KOPT-K1 (cell line): ENCODE results near the gene TOR2A.

Source experiments
- H3K27ac ChIP-seq: fragments of 200-600 bp; sonication (generic); 2 replicates; pipeline ENCODE4 v1.5.1; 2016; ENCODE audit warnings: antibody characterized with exemption, mild to moderate bottlenecking, low read depth, low read length; ENCODE audit not compliant: poor library complexity, severe bottlenecking
- H3K36me3 ChIP-seq: fragments of 200-600 bp; sonication (generic); 2 replicates; pipeline ENCODE4 v1.5.1; 2017; ENCODE audit warnings: antibody characterized with exemption, mild to moderate bottlenecking, low read length, moderate library complexity; ENCODE audit not compliant: insufficient read depth
- H3K9me3 ChIP-seq: fragments of 200-600 bp; sonication (generic); 2 replicates; pipeline ENCODE4 v1.5.1; 2017; ENCODE audit warnings: antibody characterized with exemption, low read length, mild to moderate bottlenecking; ENCODE audit not compliant: insufficient read depth, poor library complexity, severe bottlenecking

Gene TOR2A

DNA sequence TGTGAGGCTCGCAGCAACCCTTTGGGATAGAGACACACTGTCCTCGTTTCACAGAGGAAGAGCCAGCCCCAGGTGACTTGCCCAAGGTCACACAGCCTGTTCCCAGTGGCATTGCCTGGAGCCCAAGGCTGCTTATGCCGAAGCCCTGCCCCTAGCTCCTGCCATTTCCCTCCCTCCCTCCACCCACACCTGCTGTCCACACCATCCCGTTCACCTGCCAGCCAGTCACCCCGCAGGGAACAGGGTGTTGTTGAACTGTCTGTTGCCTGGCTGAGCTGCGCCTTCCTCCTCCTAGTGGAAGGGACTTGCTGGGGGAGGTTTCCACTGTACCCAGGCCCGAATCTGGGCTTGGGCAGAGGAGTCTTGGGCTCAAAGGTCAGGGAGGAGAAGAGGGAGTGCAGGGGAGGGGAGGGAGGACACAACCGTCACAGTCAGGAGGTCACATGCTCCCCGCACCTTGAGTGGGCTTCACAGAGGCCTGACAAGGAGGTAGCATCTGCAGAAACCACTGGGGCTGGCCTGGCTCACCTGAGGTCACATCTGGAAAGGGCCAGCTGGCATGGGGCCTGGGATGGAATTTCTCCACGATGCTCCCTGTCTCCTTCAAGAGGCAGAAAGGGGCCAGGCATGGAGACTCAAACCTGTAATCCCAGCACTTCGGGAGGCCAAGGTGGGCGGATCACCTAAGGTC lies 12.9 kb downstream of the TOR2A start:
- Histone ChIP-seq H3K9me3 (no peaks in the 10 kb centered on the region), H3K27ac (no peak overlapping the region), H3K36me3 (peaks cover 3% of the 10 kb centered on the region; the same call in 1 of the 2 replicates)

DNA sequence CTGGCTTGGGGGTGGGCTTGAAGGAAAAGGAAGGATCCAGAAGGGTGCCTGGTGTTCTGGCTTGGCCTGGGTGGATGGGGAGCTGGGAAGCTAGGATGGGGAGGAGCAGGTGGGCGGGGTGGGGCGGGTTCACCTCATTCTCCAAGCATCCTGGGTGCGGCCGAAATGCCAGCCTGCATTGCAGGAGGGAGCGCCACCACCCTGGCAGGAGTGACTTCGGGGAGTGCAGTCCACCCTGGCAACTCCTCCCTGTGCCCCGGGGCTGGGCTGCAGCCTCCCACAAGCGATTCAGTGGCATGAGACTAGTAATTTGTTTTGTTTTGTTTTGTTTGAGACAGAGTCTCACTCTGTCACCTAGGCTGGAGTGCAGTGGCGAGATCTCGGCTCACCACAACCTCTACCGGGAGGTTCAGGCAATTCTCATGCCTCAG lies 13.7 kb downstream of the TOR2A start:
- Histone ChIP-seq H3K36me3 (no peaks in the 10 kb centered on the region; the same call in 1 of the 2 replicates), H3K9me3 (no peaks in the 10 kb centered on the region), H3K27ac (no peak overlapping the region)

GRCh38 chr9:127720865-127721227 lies 14.2 kb downstream of the TOR2A start:
- H3K9me3 ChIP-seq, result no peaks in the 10 kb centered on the region
- H3K27ac ChIP-seq, result peak overlapping the region; percentile 88
- no peaks in the 10 kb centered on the region; the same call in 1 of the 2 replicates for H3K36me3 ChIP-seq

DNA sequence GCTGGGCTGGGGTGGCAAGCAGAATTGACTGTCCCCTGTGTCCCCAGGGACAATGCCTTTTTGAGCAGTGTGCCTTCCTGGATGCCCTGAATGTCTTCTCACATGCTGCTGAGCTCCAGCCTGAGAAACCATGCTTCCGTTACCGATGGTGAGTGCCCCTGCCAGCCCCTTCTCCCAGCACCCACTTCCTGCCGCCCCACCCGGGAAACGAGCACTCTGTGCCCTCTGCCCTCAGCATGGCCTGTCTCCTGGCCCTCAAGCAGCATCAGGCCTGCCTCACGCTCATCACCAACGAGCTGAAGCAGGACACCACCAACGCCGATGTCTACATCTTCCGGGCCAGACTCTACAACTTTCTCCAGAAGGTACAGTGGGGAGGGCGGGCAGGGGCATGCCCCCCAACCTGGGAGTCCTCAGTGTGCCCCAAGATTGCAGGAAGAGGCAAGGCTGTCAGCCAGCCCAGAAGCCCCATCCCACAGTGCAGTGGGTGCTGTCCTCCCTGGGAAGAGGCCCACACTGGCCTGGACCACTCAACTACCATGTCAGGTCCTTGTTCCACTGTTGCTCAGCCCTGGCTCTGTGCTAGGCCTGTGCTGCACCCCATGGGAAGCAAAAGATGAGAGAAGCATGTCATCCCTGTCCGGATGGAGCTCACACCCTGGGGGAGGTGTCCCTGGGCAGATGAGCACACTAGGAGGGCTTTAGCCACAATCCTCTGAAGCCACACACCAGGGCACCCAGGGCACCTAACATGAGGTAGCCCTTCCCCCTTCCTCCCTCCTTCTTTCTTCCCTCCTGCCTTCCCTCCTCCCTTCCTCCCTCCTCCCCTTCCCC lies 14.8 kb downstream of the TOR2A start:
- Histone ChIP-seq H3K27ac (peak overlapping the region; percentile 88), H3K9me3 (no peaks in the 10 kb centered on the region), H3K36me3 (no peaks in the 10 kb centered on the region; the same call in 1 of the 2 replicates)

DNA sequence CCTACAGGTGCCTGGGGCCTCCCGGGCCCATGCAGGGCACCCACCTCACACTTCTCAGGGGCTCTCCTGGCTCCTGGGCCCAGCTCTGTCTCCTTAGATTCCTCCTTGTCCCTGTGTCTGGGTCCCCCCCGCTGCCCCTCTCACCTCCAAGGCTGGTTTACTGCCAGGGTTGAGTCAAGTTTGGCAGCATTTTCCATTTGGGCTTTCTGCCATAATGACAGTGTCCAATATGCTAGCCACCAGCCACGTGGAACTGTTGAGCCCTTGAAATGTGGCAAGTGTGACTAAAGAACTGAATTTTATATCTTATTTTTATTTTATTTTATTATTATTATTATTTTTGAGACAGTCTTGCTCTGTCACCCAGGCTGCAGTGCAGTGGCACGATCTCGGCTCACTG lies 17.3 kb downstream of the TOR2A start:
- Histone ChIP-seq H3K9me3 (no peaks in the 10 kb centered on the region), H3K36me3 (no peaks in the 10 kb centered on the region; the same call in 1 of the 2 replicates), H3K27ac (no peak overlapping the region)

GRCh38 chr9:127716412-127716811 lies 18.7 kb downstream of the TOR2A start:
- Histone ChIP-seq H3K36me3 (no peaks in the 10 kb centered on the region), H3K9me3 (no peaks in the 10 kb centered on the region), H3K27ac (no peak overlapping the region)

DNA sequence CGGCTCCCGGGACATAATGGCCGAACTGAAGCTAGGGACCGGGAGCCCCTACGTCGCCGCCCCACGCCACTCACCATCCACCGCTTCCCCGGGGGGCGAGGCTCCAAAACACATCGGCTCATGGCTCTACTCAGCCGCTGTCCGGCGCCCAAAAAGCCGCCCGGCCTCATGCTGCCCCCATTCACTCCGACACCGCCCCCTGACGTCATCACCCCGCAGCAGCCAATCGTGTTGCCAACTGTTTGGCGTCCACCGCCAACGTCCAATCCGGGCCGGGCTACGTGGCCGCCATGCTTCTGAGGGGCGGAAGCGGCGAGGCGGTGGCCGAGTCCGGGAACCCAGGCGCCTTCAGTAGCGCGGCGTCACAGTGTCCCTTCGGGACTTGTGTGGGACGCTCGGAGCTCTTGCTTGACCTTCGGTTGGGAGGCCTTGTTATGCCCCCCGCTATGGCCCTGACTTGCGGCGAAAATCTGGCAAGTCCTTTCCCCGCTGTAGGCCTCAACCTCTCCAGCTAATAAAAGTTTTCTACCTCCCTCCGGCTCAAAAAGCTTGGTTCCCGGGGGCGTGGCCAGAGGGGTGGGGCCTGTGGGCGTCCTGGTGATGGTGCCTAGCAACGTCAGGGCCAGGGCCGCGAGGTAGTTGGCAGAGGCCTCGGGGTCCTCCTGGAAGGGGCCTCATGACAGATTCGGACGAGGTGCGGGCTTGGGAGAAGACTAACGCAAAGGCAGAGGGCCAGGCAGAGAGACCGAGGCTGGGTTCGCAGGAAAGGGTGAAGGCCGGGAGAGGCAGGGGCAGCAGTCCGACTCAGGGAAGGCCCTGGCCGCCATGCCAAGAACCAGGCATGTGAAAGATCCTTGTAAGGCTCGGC lies 19.4 kb downstream of the TOR2A start, which contains the start of the genes PTRH1 and TTC16:
Gene PTRH1 (minus strand): TSS at position 194 of the 868 bp plus-strand sequence. CDS start 24 bp downstream, at position 170.
Gene TTC16 (plus strand): TSS at position 610 of the 868 bp plus-strand sequence. CDS start 67 bp downstream, at position 677.
- Histone ChIP-seq H3K9me3 (no peaks in the 10 kb centered on the region), H3K27ac (peak within 1 kb of the TSS; percentile 39)

DNA sequence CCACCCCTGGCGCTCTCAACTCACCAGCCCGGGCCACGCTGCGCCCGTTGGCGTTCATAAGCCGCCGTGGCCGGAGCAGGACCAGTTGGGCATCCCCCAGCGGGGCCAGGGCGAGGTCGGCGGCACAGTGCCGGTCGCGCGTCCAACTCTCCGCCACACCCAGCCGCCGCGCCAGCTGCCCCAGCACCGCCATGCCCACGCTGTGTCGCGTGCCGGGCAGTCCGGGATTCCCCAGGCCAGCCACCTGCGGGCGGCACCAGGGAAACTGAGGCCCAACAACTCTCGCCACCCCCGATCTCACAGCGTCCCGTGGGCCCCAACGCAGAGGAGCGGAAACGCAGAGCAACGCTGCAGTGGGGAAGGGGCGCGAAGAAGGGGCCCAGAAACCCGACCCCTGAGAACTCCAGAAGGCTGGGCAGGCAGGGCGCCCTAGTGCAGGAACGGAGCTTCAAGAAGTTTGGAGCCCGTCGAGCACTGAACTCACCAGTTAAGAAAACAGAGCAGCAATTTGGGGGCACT lies 20.1 kb downstream of the TOR2A start:
- H3K27ac ChIP-seq, result peak overlapping the region; percentile 39
- no peaks in the 10 kb centered on the region for H3K36me3 ChIP-seq
- no peaks in the 10 kb centered on the region for H3K9me3 ChIP-seq

More for the DNA sequence above, 19.4 kb downstream of the TOR2A start, which contains the start of the genes PTRH1 and TTC16:
- no peaks in the 10 kb centered on the region for H3K36me3 ChIP-seq

- Histone ChIP-seq H3K36me3 (no peaks in the 10 kb centered on the region), H3K9me3 (no peaks in the 10 kb centered on the region), H3K27ac (no peak overlapping the region)
Observed at GRCh38 chr9:127714020-127714750, 20.9 kb downstream of the TOR2A start.

GRCh38 chr9:127712867-127713266 lies 22.2 kb downstream of the TOR2A start:
- Histone ChIP-seq H3K27ac (no peak overlapping the region), H3K9me3 (no peaks in the 10 kb centered on the region), H3K36me3 (no peaks in the 10 kb centered on the region)

GRCh38 chr9:127712371-127712770 lies 22.7 kb downstream of the TOR2A start:
- Histone ChIP-seq H3K9me3 (no peaks in the 10 kb centered on the region), H3K36me3 (no peaks in the 10 kb centered on the region), H3K27ac (no peak overlapping the region)

GRCh38 chr9:127711831-127712274 lies 23.2 kb downstream of the TOR2A start:
- no peak overlapping the region for H3K27ac ChIP-seq
- no peaks in the 10 kb centered on the region for H3K36me3 ChIP-seq
- no peaks in the 10 kb centered on the region for H3K9me3 ChIP-seq

- H3K36me3 ChIP-seq, result no peaks in the 10 kb centered on the region
- H3K27ac ChIP-seq, result no peak overlapping the region
- H3K9me3 ChIP-seq, result no peaks in the 10 kb centered on the region
Observed at GRCh38 chr9:127711226-127711701, 23.8 kb downstream of the TOR2A start.
